ENCODE results near the gene C19orf25. TPM values are rescaled to one million over a fixed set of nuclear protein-coding genes. Genes with fewer than 3 reads are reported as not detected.

Gene C19orf25
- total RNA-seq, 1 donor: 30.0 TPM

DNA sequence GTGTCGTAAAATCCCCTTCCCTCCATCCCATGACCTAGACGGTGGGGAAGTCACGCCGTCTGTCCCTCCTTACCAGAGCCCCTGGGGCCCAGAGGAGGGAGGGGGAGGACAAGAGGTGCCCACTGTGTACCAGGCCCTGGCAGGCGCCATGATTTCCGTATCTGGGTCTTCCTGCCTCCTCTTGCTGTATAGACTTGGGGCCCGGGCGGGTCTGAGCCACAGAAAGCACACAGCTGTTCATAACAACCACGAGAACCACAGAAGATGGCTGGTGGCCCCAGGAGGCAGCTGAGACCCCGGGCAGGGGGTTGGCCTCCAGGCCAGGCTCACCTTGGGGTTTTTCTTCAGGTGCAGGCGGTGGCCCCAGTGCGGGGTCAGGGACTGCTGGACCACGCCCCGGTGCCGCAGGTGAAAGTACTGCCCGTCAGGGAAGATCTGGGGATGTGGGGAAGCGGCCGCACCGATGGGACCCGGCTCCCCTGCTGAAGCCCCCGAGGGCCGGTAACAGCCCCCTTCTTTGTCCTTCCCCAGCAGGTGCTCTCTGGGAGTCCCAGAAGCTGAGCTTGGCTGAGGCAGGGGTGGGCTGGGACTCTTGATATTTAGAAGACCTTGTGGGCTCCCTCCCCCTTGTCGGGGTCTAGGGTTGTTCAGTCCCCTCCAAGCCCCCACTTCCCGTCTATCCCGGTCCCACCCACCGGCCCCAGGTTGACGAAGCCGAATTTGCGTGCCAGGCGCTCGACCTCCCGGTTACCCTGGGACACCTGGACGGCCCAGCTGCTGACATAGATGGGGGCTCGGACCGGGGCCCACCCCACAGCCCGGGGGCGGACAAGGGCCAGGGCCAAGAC, 10.7 kb upstream of the C19orf25 start:
- DNase-seq (ENCODE audit: insufficient read length, low spot score, missing footprints): no peak
- Histone ChIP-seq H4K20me1 (ENCODE audit: insufficient read depth, low read length) (no peaks in the 10 kb centered on the region), H3K79me2 (ENCODE audit: insufficient read depth, low read length) (no peaks in the 10 kb centered on the region), H3K4me3 (ENCODE audit: insufficient read depth, low read length) (peak overlapping the region; percentile 76), H3K36me3 (ENCODE audit: insufficient read depth, low read length) (no peaks in the 10 kb centered on the region), H3K4me2 (ENCODE audit: insufficient read depth, low read length) (peak overlapping the region; percentile 97), H3K27ac (ENCODE audit: low read depth, low read length) (no peak overlapping the region), H3K9me3 (ENCODE audit: low read depth, low read length) (no peaks in the 10 kb centered on the region), H3K4me1 (ENCODE audit: insufficient read depth, low read length) (no peaks in the 10 kb centered on the region), H3K27me3 (ENCODE audit: insufficient read depth, low read length) (peaks cover 10% of the 10 kb centered on the region), H2AFZ (ENCODE audit: low read length) (peak overlapping the region; percentile 99)
- TF ChIP-seq, protein P1, sequence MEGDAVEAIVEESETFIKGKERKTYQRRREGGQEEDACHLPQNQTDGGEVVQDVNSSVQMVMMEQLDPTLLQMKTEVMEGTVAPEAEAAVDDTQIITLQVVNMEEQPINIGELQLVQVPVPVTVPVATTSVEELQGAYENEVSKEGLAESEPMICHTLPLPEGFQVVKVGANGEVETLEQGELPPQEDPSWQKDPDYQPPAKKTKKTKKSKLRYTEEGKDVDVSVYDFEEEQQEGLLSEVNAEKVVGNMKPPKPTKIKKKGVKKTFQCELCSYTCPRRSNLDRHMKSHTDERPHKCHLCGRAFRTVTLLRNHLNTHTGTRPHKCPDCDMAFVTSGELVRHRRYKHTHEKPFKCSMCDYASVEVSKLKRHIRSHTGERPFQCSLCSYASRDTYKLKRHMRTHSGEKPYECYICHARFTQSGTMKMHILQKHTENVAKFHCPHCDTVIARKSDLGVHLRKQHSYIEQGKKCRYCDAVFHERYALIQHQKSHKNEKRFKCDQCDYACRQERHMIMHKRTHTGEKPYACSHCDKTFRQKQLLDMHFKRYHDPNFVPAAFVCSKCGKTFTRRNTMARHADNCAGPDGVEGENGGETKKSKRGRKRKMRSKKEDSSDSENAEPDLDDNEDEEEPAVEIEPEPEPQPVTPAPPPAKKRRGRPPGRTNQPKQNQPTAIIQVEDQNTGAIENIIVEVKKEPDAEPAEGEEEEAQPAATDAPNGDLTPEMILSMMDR (IDR thresholded peaks at IDR 0.05; ENCODE audit: extremely low read depth, low read depth, low read length): no peak

DNA sequence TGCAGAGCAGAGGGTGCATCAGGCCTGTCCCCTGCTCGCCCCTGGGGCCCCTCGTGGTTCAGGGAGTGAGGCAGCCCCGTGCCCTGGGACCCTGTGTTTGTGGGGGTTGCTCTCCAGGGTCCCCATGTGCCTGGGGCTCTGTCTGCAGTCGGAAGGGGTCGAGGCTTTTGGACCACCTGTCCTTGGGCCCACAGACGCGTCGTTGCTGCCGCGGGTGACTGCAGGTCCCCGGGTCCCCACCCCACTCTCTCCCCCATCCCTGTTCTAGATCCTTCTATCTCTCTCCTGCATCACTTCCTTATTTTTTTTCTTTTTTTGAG, 9.2 kb upstream of the C19orf25 start:
- TF ChIP-seq, protein P1 (IDR thresholded peaks at IDR 0.05; ENCODE audit: extremely low read depth, low read depth, low read length): no peak

DNA sequence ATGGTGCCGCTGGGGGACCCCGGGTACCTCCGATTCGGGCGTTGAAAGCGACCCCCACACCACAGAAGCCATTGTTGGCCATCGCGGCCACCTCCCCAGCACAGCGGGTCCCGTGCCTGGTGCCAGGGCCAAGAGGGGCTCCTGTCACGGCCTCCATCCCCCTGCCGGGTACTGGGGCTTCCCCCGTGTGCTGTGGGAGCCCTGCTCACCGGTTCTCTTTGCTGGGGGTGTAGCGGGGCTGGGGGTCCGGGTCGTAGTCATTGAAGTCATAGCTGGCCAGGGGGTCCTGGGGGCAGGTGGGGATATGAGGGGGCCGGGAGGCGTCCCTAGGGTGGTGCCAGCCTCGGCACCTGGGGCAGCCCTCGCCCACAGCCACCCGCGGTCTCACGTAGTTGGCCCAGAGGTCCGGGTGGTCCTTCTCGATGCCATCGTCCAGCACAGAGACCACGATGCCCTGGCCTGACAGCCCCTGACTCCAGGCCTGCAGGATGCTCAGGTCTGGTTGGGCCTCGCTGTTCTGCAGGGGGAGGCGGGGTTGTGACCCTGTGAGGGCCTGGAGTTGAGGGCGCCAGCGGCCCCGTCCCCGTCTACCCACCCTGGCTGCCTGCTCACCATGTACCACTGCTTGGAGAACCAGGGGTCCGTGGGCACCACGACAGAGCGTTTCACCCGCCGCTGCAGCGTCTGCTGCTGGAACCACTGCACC, 8.7 kb upstream of the C19orf25 start:
- DNase-seq (ENCODE audit: insufficient read length, low spot score, missing footprints): peak; percentile 76
- H3K4me3 ChIP-seq (ENCODE audit: insufficient read depth, low read length): no peak overlapping the region
- no peak overlapping the region for H3K4me2 ChIP-seq (ENCODE audit: insufficient read depth, low read length)
- H4K20me1 ChIP-seq (ENCODE audit: insufficient read depth, low read length): no peaks in the 10 kb centered on the region
- no peaks in the 10 kb centered on the region for H3K36me3 ChIP-seq (ENCODE audit: insufficient read depth, low read length)
- TF ChIP-seq, protein P1 (IDR thresholded peaks at IDR 0.05; ENCODE audit: extremely low read depth, low read depth, low read length): no peak
- no peak overlapping the region for H2AFZ ChIP-seq (ENCODE audit: low read length)
- H3K9me3 ChIP-seq (ENCODE audit: low read depth, low read length): no peaks in the 10 kb centered on the region
- no peak overlapping the region for H3K27ac ChIP-seq (ENCODE audit: low read depth, low read length)
- no peaks in the 10 kb centered on the region for H3K4me1 ChIP-seq (ENCODE audit: insufficient read depth, low read length)
- H3K79me2 ChIP-seq (ENCODE audit: insufficient read depth, low read length): no peaks in the 10 kb centered on the region
- H3K27me3 ChIP-seq (ENCODE audit: insufficient read depth, low read length): peaks cover 10% of the 10 kb centered on the region

More for the DNA sequence above, 9.2 kb upstream of the C19orf25 start:
- Histone ChIP-seq H3K4me1 (ENCODE audit: insufficient read depth, low read length) (no peaks in the 10 kb centered on the region), H3K27ac (ENCODE audit: low read depth, low read length) (no peak overlapping the region), H4K20me1 (ENCODE audit: insufficient read depth, low read length) (no peaks in the 10 kb centered on the region), H3K9me3 (ENCODE audit: low read depth, low read length) (no peaks in the 10 kb centered on the region), H3K79me2 (ENCODE audit: insufficient read depth, low read length) (no peaks in the 10 kb centered on the region), H3K27me3 (ENCODE audit: insufficient read depth, low read length) (peaks cover 10% of the 10 kb centered on the region), H2AFZ (ENCODE audit: low read length) (no peak overlapping the region), H3K36me3 (ENCODE audit: insufficient read depth, low read length) (no peaks in the 10 kb centered on the region), H3K4me2 (ENCODE audit: insufficient read depth, low read length) (no peak overlapping the region), H3K4me3 (ENCODE audit: insufficient read depth, low read length) (no peak overlapping the region)
- DNase-seq (ENCODE audit: insufficient read length, low spot score, missing footprints): no peak
